GM12878 (cell line): ENCODE data around the gene RXFP1. TPM values are rescaled to one million over a fixed set of nuclear protein-coding genes. Genes with fewer than 3 reads are reported as not detected.
A peak's percentile ranks its signal among the peaks of the same experiment; 100 is the strongest.

Source experiments
- ATF7 ChIP-seq: fragments of 450-650 bp; IDR thresholded peaks from 2 replicates; pipeline ENCODE4 v1.6.1; 2016; ENCODE audit warnings: low read depth, mild to moderate bottlenecking
- CHD1 ChIP-seq: IDR thresholded peaks from 2 replicates; pipeline ENCODE4 v1.6.1; 2012; ENCODE audit warnings: low read depth, low read length, improper control_type of control experiment
- EGR1 ChIP-seq, 2 experiments: IDR thresholded peaks; 1 replicate in 1 of 2; 2 replicates in 1 of 2; pipeline ENCODE4 v1.6.1; 2011 to 2012; ENCODE audit warnings: low read depth in 2 of 2, low read length in 2 of 2, borderline replicate concordance in 1 of 2, mild to moderate bottlenecking in 1 of 2, moderate library complexity in 1 of 2
- EP300 ChIP-seq, 2 experiments: fragments of 150-350 bp in 1 of 2; IDR thresholded peaks; 2 replicates each; pipeline ENCODE4 v1.6.1; 2011 to 2012; ENCODE audit warnings: low read depth in 2 of 2, low read length in 2 of 2, borderline replicate concordance in 1 of 2, improper control_type of control experiment in 1 of 2, inconsistent platforms in 1 of 2; ENCODE audit not compliant: control insufficient read depth in 1 of 2
- MYC ChIP-seq: IDR thresholded peaks from 2 replicates; pipeline ENCODE4 v1.6.1; 2011; ENCODE audit warnings: mild to moderate bottlenecking, low read length, moderate library complexity, inconsistent platforms; ENCODE audit not compliant: insufficient read depth, insufficient replicate concordance, insufficient read length, severe bottlenecking
- NFIC ChIP-seq: IDR thresholded peaks from 2 replicates; pipeline ENCODE4 v1.6.1; 2012; ENCODE audit warnings: low read depth, mild to moderate bottlenecking, inconsistent platforms, low read length, moderate library complexity
- NFXL1 ChIP-seq: fragments of 450-650 bp; IDR thresholded peaks from 2 replicates; pipeline ENCODE4 v1.6.1; 2017; ENCODE audit warnings: antibody characterized with exemption, mild to moderate bottlenecking, borderline replicate concordance
- NFYB ChIP-seq: IDR thresholded peaks from 2 replicates; pipeline ENCODE4 v1.6.1; 2011; ENCODE audit warnings: low read depth, mild to moderate bottlenecking, low read length, improper control_type of control experiment, moderate library complexity; ENCODE audit not compliant: insufficient read depth
- SREBF1 ChIP-seq: IDR thresholded peaks from 2 replicates; pipeline ENCODE4 v1.6.1; 2012; ENCODE audit warnings: mild to moderate bottlenecking, low read length
- TBL1XR1 ChIP-seq: IDR thresholded peaks from 2 replicates; pipeline ENCODE4 v1.6.1; 2012; ENCODE audit warnings: low read depth, low read length, improper control_type of control experiment
- TCF7 ChIP-seq: IDR thresholded peaks from 2 replicates; pipeline ENCODE4 v1.6.1; 2014; ENCODE audit warnings: antibody characterized with exemption, borderline replicate concordance
- ZZZ3 ChIP-seq: IDR thresholded peaks from 2 replicates; pipeline ENCODE4 v1.6.1; 2011; ENCODE audit warnings: low read depth; ENCODE audit not compliant: control insufficient read depth, insufficient read length
- polyA plus RNA-seq, 11 experiments: library from polyadenylated mRNA; depleted of rRNA in 4 of 11; unstranded in 6 of 11; stranded (reverse) in 5 of 11; fragments of >200 nt; fragmentation: Nextera tagmentation in 4 of 11; fragmentation: Illumina TruSeq in 1 of 11; extraction: Ambion mirVana in 4 of 11; extraction: Trizol in 1 of 11; gene quantifications; 1 replicate in 1 of 11; 2 replicates in 10 of 11; pipeline versions ENCODE4 v1.2.1 to v1.2.3, GENCODE V29; 2011 to 2016; ENCODE audit warnings: inconsistent platforms in 2 of 11, missing spikeins in 2 of 11, low read depth in 1 of 11
- total RNA-seq, 4 experiments: library from RNA; depleted of rRNA in 3 of 4; stranded (reverse); fragments of >200 nt in 3 of 4; fragmentation: Illumina TruSeq in 1 of 4; extraction: Trizol in 1 of 4; gene quantifications; 2 replicates each; pipeline versions ENCODE4 v1.2.1 to v1.2.3, GENCODE V29; 2013 to 2021
- TF ChIP-seq, protein P1 (sequence below): IDR thresholded peaks from 2 replicates; pipeline ENCODE4 v1.6.1; 2012; ENCODE audit warnings: improper control_type of control experiment, low read depth, low read length; ENCODE audit not compliant: insufficient replicate concordance
- TF ChIP-seq, protein P2 (sequence below): IDR thresholded peaks from 2 replicates; pipeline ENCODE4 v1.6.1; 2011; ENCODE audit warnings: mild to moderate bottlenecking, low read depth, low read length, moderate library complexity; ENCODE audit not compliant: insufficient replicate concordance
- TF ChIP-seq, protein P3 (sequence below): fragments of 450-650 bp; IDR thresholded peaks from 2 replicates; pipeline ENCODE4 v1.6.1; 2017; ENCODE audit warnings: mild to moderate bottlenecking
- TF ChIP-seq, protein P4 (sequence below): IDR thresholded peaks from 2 replicates; pipeline ENCODE4 v1.6.1; 2012; ENCODE audit warnings: low read length, inconsistent platforms
- TF ChIP-seq, protein P5 (sequence below), 3 experiments: IDR thresholded peaks in 2 of 3; conservative IDR thresholded peaks in 1 of 3; 2 replicates each; pipeline ENCODE4 v1.5.1; 2011; ENCODE audit warnings: low read depth in 3 of 3, low read length in 3 of 3, mild to moderate bottlenecking in 3 of 3, control low read depth in 2 of 3, moderate library complexity in 2 of 3, inconsistent platforms in 1 of 3, mixed read lengths in 1 of 3; ENCODE audit not compliant: control insufficient read depth in 2 of 3, insufficient read depth in 1 of 3; ENCODE audit errors: extremely low read depth in 1 of 3

Gene RXFP1
- total and polyA plus RNA-seq, 10 of the 15 experiments (the other 5 are each of a cell fraction or from before 2014, with no cell fraction given), result 0.12 TPM; not detected in 9

DNA sequence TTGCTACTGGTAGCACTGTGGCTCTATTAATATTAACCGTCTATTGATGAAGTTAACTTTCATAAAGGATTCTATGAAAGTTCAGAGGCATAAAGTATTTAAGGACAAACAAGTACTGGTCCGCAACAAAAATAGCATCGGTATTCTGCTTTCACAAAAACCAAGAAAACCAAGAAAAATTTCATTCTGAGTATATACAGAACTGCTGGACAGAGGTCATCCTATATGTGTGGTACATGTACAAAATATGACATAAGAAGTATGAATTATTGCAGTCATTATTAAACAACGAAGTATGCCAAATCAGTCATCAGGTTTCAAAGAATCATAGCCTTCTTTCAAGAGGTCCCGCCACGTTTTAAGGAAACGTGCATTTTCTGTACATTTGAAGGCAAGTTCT, 147.6 kb downstream of the RXFP1 start (continued):
- TF ChIP-seq, protein P1, sequence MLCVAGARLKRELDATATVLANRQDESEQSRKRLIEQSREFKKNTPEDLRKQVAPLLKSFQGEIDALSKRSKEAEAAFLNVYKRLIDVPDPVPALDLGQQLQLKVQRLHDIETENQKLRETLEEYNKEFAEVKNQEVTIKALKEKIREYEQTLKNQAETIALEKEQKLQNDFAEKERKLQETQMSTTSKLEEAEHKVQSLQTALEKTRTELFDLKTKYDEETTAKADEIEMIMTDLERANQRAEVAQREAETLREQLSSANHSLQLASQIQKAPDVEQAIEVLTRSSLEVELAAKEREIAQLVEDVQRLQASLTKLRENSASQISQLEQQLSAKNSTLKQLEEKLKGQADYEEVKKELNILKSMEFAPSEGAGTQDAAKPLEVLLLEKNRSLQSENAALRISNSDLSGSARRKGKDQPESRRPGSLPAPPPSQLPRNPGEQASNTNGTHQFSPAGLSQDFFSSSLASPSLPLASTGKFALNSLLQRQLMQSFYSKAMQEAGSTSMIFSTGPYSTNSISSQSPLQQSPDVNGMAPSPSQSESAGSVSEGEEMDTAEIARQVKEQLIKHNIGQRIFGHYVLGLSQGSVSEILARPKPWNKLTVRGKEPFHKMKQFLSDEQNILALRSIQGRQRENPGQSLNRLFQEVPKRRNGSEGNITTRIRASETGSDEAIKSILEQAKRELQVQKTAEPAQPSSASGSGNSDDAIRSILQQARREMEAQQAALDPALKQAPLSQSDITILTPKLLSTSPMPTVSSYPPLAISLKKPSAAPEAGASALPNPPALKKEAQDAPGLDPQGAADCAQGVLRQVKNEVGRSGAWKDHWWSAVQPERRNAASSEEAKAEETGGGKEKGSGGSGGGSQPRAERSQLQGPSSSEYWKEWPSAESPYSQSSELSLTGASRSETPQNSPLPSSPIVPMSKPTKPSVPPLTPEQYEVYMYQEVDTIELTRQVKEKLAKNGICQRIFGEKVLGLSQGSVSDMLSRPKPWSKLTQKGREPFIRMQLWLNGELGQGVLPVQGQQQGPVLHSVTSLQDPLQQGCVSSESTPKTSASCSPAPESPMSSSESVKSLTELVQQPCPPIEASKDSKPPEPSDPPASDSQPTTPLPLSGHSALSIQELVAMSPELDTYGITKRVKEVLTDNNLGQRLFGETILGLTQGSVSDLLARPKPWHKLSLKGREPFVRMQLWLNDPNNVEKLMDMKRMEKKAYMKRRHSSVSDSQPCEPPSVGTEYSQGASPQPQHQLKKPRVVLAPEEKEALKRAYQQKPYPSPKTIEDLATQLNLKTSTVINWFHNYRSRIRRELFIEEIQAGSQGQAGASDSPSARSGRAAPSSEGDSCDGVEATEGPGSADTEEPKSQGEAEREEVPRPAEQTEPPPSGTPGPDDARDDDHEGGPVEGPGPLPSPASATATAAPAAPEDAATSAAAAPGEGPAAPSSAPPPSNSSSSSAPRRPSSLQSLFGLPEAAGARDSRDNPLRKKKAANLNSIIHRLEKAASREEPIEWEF, result no peak
- TF ChIP-seq, protein P2, sequence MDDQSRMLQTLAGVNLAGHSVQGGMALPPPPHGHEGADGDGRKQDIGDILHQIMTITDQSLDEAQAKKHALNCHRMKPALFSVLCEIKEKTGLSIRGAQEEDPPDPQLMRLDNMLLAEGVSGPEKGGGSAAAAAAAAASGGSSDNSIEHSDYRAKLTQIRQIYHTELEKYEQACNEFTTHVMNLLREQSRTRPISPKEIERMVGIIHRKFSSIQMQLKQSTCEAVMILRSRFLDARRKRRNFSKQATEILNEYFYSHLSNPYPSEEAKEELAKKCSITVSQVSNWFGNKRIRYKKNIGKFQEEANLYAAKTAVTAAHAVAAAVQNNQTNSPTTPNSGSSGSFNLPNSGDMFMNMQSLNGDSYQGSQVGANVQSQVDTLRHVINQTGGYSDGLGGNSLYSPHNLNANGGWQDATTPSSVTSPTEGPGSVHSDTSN, result no peak
- TF ChIP-seq NFXL1, result no peak
- TF ChIP-seq, protein P3, sequence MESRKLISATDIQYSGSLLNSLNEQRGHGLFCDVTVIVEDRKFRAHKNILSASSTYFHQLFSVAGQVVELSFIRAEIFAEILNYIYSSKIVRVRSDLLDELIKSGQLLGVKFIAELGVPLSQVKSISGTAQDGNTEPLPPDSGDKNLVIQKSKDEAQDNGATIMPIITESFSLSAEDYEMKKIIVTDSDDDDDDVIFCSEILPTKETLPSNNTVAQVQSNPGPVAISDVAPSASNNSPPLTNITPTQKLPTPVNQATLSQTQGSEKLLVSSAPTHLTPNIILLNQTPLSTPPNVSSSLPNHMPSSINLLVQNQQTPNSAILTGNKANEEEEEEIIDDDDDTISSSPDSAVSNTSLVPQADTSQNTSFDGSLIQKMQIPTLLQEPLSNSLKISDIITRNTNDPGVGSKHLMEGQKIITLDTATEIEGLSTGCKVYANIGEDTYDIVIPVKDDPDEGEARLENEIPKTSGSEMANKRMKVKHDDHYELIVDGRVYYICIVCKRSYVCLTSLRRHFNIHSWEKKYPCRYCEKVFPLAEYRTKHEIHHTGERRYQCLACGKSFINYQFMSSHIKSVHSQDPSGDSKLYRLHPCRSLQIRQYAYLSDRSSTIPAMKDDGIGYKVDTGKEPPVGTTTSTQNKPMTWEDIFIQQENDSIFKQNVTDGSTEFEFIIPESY, result no peak
- no peak for TF ChIP-seq TBL1XR1
- TF ChIP-seq, protein P4, sequence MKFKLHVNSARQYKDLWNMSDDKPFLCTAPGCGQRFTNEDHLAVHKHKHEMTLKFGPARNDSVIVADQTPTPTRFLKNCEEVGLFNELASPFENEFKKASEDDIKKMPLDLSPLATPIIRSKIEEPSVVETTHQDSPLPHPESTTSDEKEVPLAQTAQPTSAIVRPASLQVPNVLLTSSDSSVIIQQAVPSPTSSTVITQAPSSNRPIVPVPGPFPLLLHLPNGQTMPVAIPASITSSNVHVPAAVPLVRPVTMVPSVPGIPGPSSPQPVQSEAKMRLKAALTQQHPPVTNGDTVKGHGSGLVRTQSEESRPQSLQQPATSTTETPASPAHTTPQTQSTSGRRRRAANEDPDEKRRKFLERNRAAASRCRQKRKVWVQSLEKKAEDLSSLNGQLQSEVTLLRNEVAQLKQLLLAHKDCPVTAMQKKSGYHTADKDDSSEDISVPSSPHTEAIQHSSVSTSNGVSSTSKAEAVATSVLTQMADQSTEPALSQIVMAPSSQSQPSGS, result peak; percentile 82
- TF ChIP-seq TCF7, result peak; percentile 23; the same call in 1 of the 2 replicates
- no peak for TF ChIP-seq EGR1 (IDR thresholded peaks at IDR 0.05; ENCODE audit: borderline replicate concordance in 1 of 2, low read depth in 2 of 2, low read length in 2 of 2)
- no peak for TF ChIP-seq MYC
- no peak for TF ChIP-seq EP300 (IDR thresholded peaks at IDR 0.05; ENCODE audit: borderline replicate concordance in 1 of 2, control insufficient read depth in 1 of 2, low read depth in 2 of 2, low read length in 2 of 2)
- no peak for TF ChIP-seq CHD1
- TF ChIP-seq SREBF1, result no peak
- TF ChIP-seq NFIC, result peak; percentile 80; the same call in 1 of the 2 replicates
- TF ChIP-seq, protein P5, sequence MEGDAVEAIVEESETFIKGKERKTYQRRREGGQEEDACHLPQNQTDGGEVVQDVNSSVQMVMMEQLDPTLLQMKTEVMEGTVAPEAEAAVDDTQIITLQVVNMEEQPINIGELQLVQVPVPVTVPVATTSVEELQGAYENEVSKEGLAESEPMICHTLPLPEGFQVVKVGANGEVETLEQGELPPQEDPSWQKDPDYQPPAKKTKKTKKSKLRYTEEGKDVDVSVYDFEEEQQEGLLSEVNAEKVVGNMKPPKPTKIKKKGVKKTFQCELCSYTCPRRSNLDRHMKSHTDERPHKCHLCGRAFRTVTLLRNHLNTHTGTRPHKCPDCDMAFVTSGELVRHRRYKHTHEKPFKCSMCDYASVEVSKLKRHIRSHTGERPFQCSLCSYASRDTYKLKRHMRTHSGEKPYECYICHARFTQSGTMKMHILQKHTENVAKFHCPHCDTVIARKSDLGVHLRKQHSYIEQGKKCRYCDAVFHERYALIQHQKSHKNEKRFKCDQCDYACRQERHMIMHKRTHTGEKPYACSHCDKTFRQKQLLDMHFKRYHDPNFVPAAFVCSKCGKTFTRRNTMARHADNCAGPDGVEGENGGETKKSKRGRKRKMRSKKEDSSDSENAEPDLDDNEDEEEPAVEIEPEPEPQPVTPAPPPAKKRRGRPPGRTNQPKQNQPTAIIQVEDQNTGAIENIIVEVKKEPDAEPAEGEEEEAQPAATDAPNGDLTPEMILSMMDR (IDR thresholded peaks at IDR 0.05 in 2 of 3, conservative IDR thresholded peaks at IDR 0.05 in 1 of 3; ENCODE audit: control insufficient read depth in 2 of 3, extremely low read depth in 1 of 3, insufficient read depth in 1 of 3, low read depth in 3 of 3, low read length in 3 of 3), result no peak
- peak; percentile 54; the same call in 1 of the 2 replicates for TF ChIP-seq ATF7
- TF ChIP-seq NFYB, result no peak
- no peak for TF ChIP-seq ZZZ3
